ENCODE data around the gene CD9.

DNA sequence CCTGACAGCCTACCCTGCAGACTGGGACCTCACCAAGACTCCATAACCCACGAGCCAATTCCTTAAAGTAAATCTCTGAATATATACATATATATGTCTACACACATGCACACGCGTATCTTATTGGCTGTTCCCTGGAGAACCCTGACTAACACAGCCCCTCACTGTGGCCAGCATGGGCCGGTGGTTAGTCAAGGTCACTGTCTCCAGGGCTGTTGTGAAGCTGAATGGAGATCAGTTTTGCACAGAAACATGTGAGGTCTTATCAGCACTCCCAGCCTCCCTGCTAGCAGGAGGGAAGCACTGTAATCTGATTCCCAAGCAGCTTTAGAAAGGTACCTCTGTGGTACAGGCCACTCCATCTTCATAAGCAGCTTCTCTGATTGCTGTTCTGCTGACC, 63.7 kb downstream of the CD9 start:
- TF ChIP-seq POLR2AphosphoS5 (IDR thresholded peaks at IDR 0.05) = no peak
- TF ChIP-seq, protein P1, sequence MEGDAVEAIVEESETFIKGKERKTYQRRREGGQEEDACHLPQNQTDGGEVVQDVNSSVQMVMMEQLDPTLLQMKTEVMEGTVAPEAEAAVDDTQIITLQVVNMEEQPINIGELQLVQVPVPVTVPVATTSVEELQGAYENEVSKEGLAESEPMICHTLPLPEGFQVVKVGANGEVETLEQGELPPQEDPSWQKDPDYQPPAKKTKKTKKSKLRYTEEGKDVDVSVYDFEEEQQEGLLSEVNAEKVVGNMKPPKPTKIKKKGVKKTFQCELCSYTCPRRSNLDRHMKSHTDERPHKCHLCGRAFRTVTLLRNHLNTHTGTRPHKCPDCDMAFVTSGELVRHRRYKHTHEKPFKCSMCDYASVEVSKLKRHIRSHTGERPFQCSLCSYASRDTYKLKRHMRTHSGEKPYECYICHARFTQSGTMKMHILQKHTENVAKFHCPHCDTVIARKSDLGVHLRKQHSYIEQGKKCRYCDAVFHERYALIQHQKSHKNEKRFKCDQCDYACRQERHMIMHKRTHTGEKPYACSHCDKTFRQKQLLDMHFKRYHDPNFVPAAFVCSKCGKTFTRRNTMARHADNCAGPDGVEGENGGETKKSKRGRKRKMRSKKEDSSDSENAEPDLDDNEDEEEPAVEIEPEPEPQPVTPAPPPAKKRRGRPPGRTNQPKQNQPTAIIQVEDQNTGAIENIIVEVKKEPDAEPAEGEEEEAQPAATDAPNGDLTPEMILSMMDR (IDR thresholded peaks at IDR 0.05) = no peak
- no peak for TF ChIP-seq POLR2A (IDR thresholded peaks at IDR 0.05)
